ENCODE measurements around the gene BAMBI.

Gene BAMBI

DNA sequence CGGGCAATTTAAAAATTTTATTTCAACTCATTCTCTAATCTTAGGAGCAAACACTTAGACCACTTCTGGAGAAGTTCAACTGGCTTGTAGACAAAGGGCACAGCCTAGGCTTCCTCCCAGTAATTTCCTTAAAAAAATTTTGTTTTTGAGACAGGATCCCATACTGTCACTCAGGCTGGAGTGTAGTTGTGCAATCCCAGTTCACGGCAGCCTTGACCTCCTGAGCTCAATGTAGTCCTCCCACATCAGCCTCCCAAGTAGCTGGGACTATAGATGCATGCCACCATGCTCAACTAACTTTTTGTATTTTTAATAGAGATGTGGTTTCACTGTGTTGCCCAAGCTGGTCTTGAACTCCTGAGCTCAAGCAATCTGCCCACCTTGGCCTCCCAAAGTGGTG, 38.4 kb downstream of the BAMBI start:
- Histone ChIP-seq H3K9me3 (ENCODE audit: control insufficient read depth in 2 of 2, low read length in 2 of 2) (no peaks in the 10 kb centered on the region), H3K27ac (ENCODE audit: low read depth in 2 of 2, low read length in 2 of 2) (no peak overlapping the region), H3K4me3 (ENCODE audit: low read length in 2 of 2) (no peak overlapping the region), H3K36me3 (ENCODE audit: control insufficient read depth in 2 of 2, insufficient read depth in 2 of 2, low read length in 2 of 2) (no peaks in the 10 kb centered on the region), H3K4me1 (ENCODE audit: control insufficient read depth in 2 of 2, insufficient read depth in 2 of 2, low read length in 2 of 2) (no peaks in the 10 kb centered on the region), H3K9ac (ENCODE audit: low read depth in 1 of 2, low read length in 2 of 2) (no peak overlapping the region), H3K27me3 (ENCODE audit: control insufficient read depth in 2 of 2, insufficient read depth in 2 of 2, low read length in 2 of 2) (peaks cover 0 to 2% of the 10 kb centered on the region in 2 donors)

DNA sequence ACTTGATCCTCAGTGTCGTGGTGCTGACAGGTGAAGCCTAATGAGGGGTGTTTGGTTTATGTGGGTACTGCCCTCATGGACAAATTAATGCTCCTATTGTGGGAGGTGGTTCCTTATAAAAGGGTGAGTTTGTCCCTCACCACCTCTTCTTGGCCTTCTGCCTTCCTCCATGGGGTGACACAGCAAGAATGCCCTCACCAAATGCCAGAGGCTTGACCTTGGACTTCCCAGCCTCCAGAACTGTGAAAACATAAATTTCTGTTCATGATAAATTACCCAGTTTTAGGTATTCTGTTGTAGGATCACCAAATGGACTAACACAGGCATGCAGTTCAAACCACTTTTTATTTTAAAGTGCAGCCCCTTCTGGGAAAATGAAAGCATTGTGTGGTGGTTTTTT, 39.4 kb downstream of the BAMBI start:
- H3K36me3 ChIP-seq (ENCODE audit: control insufficient read depth in 2 of 2, insufficient read depth in 2 of 2, low read length in 2 of 2): no peaks in the 10 kb centered on the region
- no peak overlapping the region for H3K27ac ChIP-seq (ENCODE audit: low read depth in 2 of 2, low read length in 2 of 2)
- H3K4me1 ChIP-seq (ENCODE audit: control insufficient read depth in 2 of 2, insufficient read depth in 2 of 2, low read length in 2 of 2): no peaks in the 10 kb centered on the region
- H3K9ac ChIP-seq (ENCODE audit: low read depth in 1 of 2, low read length in 2 of 2): no peak overlapping the region
- H3K27me3 ChIP-seq (ENCODE audit: control insufficient read depth in 2 of 2, insufficient read depth in 2 of 2, low read length in 2 of 2): peaks cover 5 to 6% of the 10 kb centered on the region in 2 donors
- H3K9me3 ChIP-seq (ENCODE audit: control insufficient read depth in 2 of 2, low read length in 2 of 2): no peaks in the 10 kb centered on the region
- H3K4me3 ChIP-seq (ENCODE audit: low read length in 2 of 2): no peak overlapping the region

DNA sequence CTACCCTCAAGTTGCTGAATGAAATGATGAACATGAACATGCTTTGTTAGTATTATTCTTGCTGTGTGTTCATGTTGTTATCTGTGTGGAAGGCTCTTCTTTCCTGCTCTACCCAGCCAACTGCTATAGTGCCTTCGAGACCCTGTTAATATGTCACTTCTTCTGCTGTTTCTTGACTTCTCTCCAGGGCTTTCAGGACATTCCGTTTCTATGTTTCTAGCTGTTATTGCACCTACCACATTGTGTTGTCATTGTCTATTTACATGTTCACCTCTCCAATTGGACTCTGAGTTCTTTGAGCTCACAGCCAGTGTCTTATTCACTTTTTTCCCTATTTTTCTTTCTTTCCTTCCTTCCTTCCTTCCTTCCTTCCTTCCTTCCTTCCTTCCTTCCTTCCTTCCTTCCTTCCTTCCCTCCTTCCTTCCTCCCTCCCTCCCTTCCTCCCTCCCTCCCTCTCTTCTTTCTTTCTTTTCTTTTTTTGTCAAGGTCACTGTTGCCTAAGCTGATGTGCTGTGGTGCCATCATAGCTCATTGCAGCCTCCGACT, 40.4 kb downstream of the BAMBI start:
- H3K27ac ChIP-seq (ENCODE audit: low read depth in 2 of 2, low read length in 2 of 2): no peak overlapping the region
- no peaks in the 10 kb centered on the region for H3K9me3 ChIP-seq (ENCODE audit: control insufficient read depth in 2 of 2, low read length in 2 of 2)
- no peaks in the 10 kb centered on the region for H3K36me3 ChIP-seq (ENCODE audit: control insufficient read depth in 2 of 2, insufficient read depth in 2 of 2, low read length in 2 of 2)
- H3K27me3 ChIP-seq (ENCODE audit: control insufficient read depth in 2 of 2, insufficient read depth in 2 of 2, low read length in 2 of 2): peaks cover 6 to 11% of the 10 kb centered on the region in 2 donors
- H3K4me1 ChIP-seq (ENCODE audit: control insufficient read depth in 2 of 2, insufficient read depth in 2 of 2, low read length in 2 of 2): no peaks in the 10 kb centered on the region
- no peak overlapping the region for H3K4me3 ChIP-seq (ENCODE audit: low read length in 2 of 2)
- no peak overlapping the region for H3K9ac ChIP-seq (ENCODE audit: low read depth in 1 of 2, low read length in 2 of 2)

DNA sequence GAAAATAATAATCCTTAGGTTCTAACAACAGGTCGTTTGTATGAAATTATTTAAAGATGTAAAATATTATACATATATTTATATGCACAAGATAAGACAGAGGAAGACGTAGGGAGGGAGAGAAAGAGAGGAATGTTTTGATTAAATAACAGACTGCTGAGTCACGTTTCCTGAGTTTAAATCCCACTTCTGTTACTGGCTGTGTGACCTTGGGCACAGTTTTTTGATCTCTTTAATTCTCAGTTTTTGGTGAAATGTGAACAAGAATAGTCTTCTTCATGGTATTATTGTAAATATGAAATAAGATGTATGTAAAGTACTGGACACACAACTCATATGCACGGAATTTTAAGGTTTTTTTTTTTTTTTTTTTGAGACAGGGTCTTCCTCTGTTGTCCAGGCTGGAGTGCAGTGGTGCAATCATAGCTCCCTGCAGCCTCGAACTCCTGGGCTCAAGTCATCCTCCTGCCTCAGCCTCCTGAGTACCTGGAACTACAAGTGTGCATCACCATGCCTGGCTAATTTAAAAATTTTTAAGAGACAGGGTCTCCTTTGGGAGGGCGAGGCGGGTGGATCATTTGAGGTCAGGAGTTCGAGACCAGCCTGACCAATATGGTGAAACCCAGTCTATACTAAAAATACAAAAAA, 42.6 kb downstream of the BAMBI start:
- Histone ChIP-seq H3K4me3 (ENCODE audit: low read length in 2 of 2) (no peak overlapping the region), H3K27ac (ENCODE audit: low read depth in 2 of 2, low read length in 2 of 2) (no peak overlapping the region), H3K27me3 (ENCODE audit: control insufficient read depth in 2 of 2, insufficient read depth in 2 of 2, low read length in 2 of 2) (peaks cover 6 to 11% of the 10 kb centered on the region in 2 donors), H3K36me3 (ENCODE audit: control insufficient read depth in 2 of 2, insufficient read depth in 2 of 2, low read length in 2 of 2) (no peaks in the 10 kb centered on the region), H3K9me3 (ENCODE audit: control insufficient read depth in 2 of 2, low read length in 2 of 2) (no peaks in the 10 kb centered on the region), H3K4me1 (ENCODE audit: control insufficient read depth in 2 of 2, insufficient read depth in 2 of 2, low read length in 2 of 2) (no peaks in the 10 kb centered on the region), H3K9ac (ENCODE audit: low read depth in 1 of 2, low read length in 2 of 2) (no peak overlapping the region)

DNA sequence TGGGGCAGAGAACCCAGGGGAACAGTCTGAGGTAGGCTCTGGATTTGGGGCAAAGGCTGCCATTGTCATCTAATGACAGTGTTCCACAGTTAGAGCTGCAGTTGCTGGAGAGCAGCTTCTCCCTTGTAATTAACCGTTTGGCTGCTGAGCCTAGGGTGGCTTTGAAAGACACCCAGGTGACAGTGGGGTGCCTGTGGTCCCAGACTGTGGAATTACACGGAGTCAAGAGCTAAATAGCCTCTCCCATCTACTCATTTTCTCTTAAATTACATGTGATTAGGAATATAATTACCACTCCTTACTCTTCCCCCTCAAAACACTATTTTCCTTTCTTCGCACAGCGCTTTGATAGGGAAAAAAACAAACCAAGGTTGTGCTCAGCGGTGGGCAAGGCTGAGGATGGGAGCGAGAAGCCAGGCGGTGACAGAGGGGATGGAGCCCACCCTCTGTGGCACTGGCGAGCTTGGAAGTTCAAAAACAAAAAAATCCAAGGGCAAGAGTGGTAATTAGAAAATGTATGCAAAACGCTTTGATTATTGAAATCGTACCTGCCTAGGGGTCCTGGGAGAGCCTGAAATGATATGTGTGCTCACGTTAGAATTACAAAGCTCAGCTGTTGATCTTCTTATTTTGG, 44.1 kb downstream of the BAMBI start:
- peaks cover 4 to 11% of the 10 kb centered on the region in 2 donors for H3K27me3 ChIP-seq (ENCODE audit: control insufficient read depth in 2 of 2, insufficient read depth in 2 of 2, low read length in 2 of 2)
- H3K4me1 ChIP-seq (ENCODE audit: control insufficient read depth in 2 of 2, insufficient read depth in 2 of 2, low read length in 2 of 2): no peaks in the 10 kb centered on the region
- H3K27ac ChIP-seq (ENCODE audit: low read depth in 2 of 2, low read length in 2 of 2): no peak overlapping the region
- no peak overlapping the region for H3K9ac ChIP-seq (ENCODE audit: low read depth in 1 of 2, low read length in 2 of 2)
- H3K9me3 ChIP-seq (ENCODE audit: control insufficient read depth in 2 of 2, low read length in 2 of 2): no peaks in the 10 kb centered on the region
- no peak overlapping the region for H3K4me3 ChIP-seq (ENCODE audit: low read length in 2 of 2)
- H3K36me3 ChIP-seq (ENCODE audit: control insufficient read depth in 2 of 2, insufficient read depth in 2 of 2, low read length in 2 of 2): no peaks in the 10 kb centered on the region

DNA sequence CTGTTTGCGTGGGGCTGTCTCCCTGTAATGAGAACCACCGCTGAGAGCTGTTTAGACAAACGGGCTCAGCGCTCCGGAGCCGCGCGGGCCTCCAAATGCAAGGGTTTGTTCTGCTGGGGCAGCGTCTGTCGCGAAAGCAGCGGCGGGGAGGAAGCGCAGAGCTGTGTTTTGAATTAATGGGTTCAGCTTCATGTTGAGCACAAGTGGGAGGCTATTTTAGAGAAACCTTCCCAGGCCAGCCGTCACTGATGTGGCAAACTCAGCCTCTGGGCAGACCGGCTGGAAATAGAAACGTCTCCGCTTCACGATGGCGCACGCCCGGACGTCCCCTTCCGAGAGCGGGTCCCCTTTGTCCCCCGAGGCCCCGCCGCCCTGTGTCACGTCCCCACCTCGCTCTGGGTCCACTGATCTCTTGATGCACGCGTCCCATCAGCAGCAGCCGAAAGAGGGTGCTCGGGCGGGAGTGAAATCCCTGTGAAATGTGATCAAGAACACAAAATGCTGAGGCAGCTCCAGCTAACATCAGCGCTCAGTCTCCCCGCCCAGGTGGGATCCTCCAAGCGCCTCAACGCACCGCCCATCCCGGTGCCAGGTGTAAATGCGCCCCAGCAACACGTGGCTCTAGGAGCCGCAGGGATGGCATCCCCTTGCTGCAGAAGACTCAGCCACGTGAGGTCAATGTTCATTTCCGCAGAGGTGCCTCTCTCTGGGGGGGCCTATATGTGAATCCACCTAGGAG, 44.9 kb downstream of the BAMBI start:
- Histone ChIP-seq H3K9me3 (ENCODE audit: control insufficient read depth in 2 of 2, low read length in 2 of 2) (no peaks in the 10 kb centered on the region), H3K4me1 (ENCODE audit: control insufficient read depth in 2 of 2, insufficient read depth in 2 of 2, low read length in 2 of 2) (no peaks in the 10 kb centered on the region), H3K27ac (ENCODE audit: low read depth in 2 of 2, low read length in 2 of 2) (peak overlapping the region in 1 of 2 donors; percentile 4), H3K9ac (ENCODE audit: low read depth in 1 of 2, low read length in 2 of 2) (no peak overlapping the region), H3K4me3 (ENCODE audit: low read length in 2 of 2) (peak overlapping the region; percentile 44 to 46), H3K27me3 (ENCODE audit: control insufficient read depth in 2 of 2, insufficient read depth in 2 of 2, low read length in 2 of 2) (peaks cover 4 to 11% of the 10 kb centered on the region in 2 donors), H3K36me3 (ENCODE audit: control insufficient read depth in 2 of 2, insufficient read depth in 2 of 2, low read length in 2 of 2) (no peaks in the 10 kb centered on the region)

DNA sequence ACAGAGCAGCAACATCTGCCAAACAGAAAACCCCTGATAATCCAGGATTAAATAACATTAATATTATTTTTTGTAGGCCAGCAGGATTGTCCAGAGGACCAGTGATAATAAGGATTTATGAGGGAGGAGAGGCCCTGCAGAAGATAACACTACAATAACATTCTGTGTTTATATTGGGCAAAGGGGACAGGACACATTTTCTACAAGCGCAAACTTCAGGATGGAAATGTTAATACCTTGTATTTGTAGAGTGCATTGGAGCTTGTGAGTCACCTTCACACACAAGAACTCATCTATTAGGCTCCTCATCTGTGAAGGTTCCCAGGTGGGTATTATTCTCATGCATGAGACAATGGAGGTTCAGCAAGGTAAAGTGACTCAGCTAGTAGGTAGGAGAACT, 51.0 kb downstream of the BAMBI start:
- H3K9ac ChIP-seq (ENCODE audit: low read depth in 1 of 2, low read length in 2 of 2): no peak overlapping the region
- no peaks in the 10 kb centered on the region for H3K9me3 ChIP-seq (ENCODE audit: control insufficient read depth in 2 of 2, low read length in 2 of 2)
- no peaks in the 10 kb centered on the region for H3K4me1 ChIP-seq (ENCODE audit: control insufficient read depth in 2 of 2, insufficient read depth in 2 of 2, low read length in 2 of 2)
- no peak overlapping the region for H3K27ac ChIP-seq (ENCODE audit: low read depth in 2 of 2, low read length in 2 of 2)
- no peak overlapping the region for H3K4me3 ChIP-seq (ENCODE audit: low read length in 2 of 2)
- no peaks in the 10 kb centered on the region for H3K27me3 ChIP-seq (ENCODE audit: control insufficient read depth in 2 of 2, insufficient read depth in 2 of 2, low read length in 2 of 2)
- H3K36me3 ChIP-seq (ENCODE audit: control insufficient read depth in 2 of 2, insufficient read depth in 2 of 2, low read length in 2 of 2): no peaks in the 10 kb centered on the region

DNA sequence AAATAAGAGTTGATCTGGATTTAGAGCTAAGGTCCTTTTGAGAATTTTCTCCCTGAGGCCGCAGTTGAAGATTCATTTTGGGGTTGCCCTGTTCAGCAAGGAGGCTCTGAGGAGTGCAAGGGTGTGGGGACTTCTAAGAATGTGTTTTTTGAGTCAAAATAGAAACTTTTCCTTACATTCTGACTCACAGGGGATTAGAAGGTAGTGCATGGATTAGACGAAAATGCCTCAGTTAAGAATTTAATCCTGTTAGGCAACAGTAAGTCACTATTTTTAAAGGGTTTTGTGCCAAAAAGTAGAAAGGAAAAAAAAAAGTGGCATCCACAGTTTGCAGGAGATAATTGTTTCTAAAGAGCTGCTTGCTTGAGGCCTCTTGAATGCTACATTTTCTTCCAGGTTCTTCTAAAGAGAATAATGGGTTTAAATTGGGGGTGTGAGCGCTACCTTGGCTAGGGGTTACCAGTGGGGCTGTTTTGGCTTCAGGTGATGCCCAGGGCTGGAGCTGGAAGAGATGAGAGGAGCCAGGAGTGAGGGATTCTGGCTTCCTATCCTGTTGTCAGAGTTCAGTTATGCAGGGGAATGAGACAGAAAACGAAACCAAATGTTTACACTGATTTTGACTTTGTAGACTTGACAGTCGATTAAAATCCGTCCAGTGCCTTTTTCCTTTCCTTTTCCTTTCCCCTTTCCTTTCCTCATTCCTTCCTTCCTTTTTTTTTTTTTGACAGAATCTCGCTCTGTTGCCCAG, 52.9 kb downstream of the BAMBI start:
- Histone ChIP-seq H3K27ac (ENCODE audit: low read depth in 2 of 2, low read length in 2 of 2) (no peak overlapping the region), H3K9ac (ENCODE audit: low read depth in 1 of 2, low read length in 2 of 2) (no peak overlapping the region), H3K4me3 (ENCODE audit: low read length in 2 of 2) (no peak overlapping the region), H3K9me3 (ENCODE audit: control insufficient read depth in 2 of 2, low read length in 2 of 2) (no peaks in the 10 kb centered on the region), H3K27me3 (ENCODE audit: control insufficient read depth in 2 of 2, insufficient read depth in 2 of 2, low read length in 2 of 2) (no peaks in the 10 kb centered on the region), H3K36me3 (ENCODE audit: control insufficient read depth in 2 of 2, insufficient read depth in 2 of 2, low read length in 2 of 2) (no peaks in the 10 kb centered on the region), H3K4me1 (ENCODE audit: control insufficient read depth in 2 of 2, insufficient read depth in 2 of 2, low read length in 2 of 2) (no peaks in the 10 kb centered on the region)

DNA sequence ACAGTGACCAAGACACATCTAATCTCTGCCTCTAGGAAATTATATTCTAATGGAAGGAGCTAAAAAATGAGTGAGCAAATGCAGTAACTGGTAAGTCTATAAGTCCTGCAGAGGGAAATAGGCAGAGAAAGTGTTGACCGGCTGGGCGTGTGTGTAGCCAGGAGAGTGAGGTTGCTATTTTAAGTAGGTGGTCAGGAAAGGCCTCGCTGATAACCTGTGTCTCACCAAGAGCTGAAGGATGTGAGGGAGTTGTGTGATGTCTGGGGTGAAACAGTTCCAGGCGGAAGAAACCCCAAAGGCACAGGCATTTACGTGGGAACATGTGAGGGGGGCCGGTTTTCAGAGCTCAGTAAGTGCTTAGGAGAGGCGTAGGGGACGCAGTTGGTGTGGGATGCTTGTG, 54.8 kb downstream of the BAMBI start:
- no peak overlapping the region for H3K9ac ChIP-seq (ENCODE audit: low read depth in 1 of 2, low read length in 2 of 2)
- H3K36me3 ChIP-seq (ENCODE audit: control insufficient read depth in 2 of 2, insufficient read depth in 2 of 2, low read length in 2 of 2): no peaks in the 10 kb centered on the region
- H3K4me1 ChIP-seq (ENCODE audit: control insufficient read depth in 2 of 2, insufficient read depth in 2 of 2, low read length in 2 of 2): no peaks in the 10 kb centered on the region
- H3K4me3 ChIP-seq (ENCODE audit: low read length in 2 of 2): no peak overlapping the region
- H3K27ac ChIP-seq (ENCODE audit: low read depth in 2 of 2, low read length in 2 of 2): no peak overlapping the region
- H3K27me3 ChIP-seq (ENCODE audit: control insufficient read depth in 2 of 2, insufficient read depth in 2 of 2, low read length in 2 of 2): no peaks in the 10 kb centered on the region
- no peaks in the 10 kb centered on the region for H3K9me3 ChIP-seq (ENCODE audit: control insufficient read depth in 2 of 2, low read length in 2 of 2)
